ENCODE data around the gene ARHGEF11. TPM values are rescaled to one million over a fixed set of nuclear protein-coding genes. Genes with fewer than 3 reads are reported as not detected.

ARHGEF11 gene
- total RNA-seq, 1 experiment from 2014 or later = 41.1 TPM

DNA sequence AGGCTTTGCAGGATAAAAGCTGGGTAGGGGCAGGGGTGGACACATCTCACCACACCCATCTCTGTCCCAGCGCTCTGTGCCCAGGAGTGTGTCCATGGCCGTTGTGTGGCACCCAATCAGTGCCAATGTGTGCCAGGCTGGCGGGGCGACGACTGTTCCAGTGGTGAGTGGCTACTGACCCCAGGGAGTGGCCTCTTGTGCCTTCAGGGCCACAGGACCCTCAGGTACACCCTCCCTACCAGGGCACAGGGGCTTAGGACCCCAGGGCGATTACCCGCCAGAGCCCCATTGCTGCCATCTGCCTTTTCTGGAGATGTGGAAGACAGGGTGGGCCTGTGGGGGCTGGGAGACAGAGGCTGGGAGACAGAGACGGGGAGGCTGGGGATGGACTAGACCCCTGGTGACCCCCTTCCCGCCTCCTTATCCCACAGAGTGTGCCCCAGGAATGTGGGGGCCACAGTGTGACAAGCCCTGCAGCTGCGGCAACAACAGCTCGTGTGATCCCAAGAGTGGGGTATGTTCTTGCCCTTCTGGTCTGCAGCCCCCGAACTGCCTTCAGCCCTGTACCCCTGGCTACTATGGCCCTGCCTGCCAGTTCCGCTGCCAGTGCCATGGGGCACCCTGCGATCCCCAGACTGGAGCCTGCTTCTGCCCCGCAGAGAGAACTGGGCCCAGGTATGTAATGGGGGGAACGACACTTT, 139.2 kb downstream of the ARHGEF11 start:
- no peak overlapping the region for H3K4me3 Mint-ChIP-seq
- no CpG with 5 or more reads among the region's 16 CpGs for WGBS (ENCODE audit: extremely low coverage, insufficient read length, low lambda C conversion rate)
- no peaks in the 10 kb centered on the region for H3K79me2 ChIP-seq (ENCODE audit: insufficient read depth, low read length)
- no peak overlapping the region for H2BK20ac ChIP-seq (ENCODE audit: low read depth, low read length, poor library complexity, severe bottlenecking)
- H2BK15ac ChIP-seq (ENCODE audit: low read depth, low read length) = no peak overlapping the region
- no peak for DNase-seq
- no peaks in the 10 kb centered on the region; the same call in 1 of the 2 replicates for H3K27me3 ChIP-seq (ENCODE audit: insufficient read depth, low read length)
- H3K4me2 ChIP-seq (ENCODE audit: insufficient read depth, insufficient read length, low read length) = no peak overlapping the region
- H3K27ac ChIP-seq (ENCODE audit: insufficient read length, low read depth, low read length) = no peak overlapping the region
- no peak overlapping the region for H2BK120ac ChIP-seq (ENCODE audit: low read depth, low read length, poor library complexity, severe bottlenecking)
- H2BK5ac ChIP-seq (ENCODE audit: insufficient read length, low read length) = no peak overlapping the region
- H4K91ac ChIP-seq (ENCODE audit: insufficient read length, low read depth, low read length) = no peak overlapping the region
- no peaks in the 10 kb centered on the region for H3K79me1 ChIP-seq (ENCODE audit: insufficient read depth, low read depth, low read length, poor library complexity, severe bottlenecking)
- H3K18ac ChIP-seq (ENCODE audit: insufficient read length, low read depth, low read length) = no peak overlapping the region
- H3K4me1 Mint-ChIP-seq = peaks cover 2 to 16% of the 10 kb centered on the region in 2 experiments
- H3K9me3 Mint-ChIP-seq = no peaks in the 10 kb centered on the region; a peak in 1 of 5 replicates
- H2AK5ac ChIP-seq (ENCODE audit: insufficient read length, low read length) = no peak overlapping the region
- TF ChIP-seq, protein P1, sequence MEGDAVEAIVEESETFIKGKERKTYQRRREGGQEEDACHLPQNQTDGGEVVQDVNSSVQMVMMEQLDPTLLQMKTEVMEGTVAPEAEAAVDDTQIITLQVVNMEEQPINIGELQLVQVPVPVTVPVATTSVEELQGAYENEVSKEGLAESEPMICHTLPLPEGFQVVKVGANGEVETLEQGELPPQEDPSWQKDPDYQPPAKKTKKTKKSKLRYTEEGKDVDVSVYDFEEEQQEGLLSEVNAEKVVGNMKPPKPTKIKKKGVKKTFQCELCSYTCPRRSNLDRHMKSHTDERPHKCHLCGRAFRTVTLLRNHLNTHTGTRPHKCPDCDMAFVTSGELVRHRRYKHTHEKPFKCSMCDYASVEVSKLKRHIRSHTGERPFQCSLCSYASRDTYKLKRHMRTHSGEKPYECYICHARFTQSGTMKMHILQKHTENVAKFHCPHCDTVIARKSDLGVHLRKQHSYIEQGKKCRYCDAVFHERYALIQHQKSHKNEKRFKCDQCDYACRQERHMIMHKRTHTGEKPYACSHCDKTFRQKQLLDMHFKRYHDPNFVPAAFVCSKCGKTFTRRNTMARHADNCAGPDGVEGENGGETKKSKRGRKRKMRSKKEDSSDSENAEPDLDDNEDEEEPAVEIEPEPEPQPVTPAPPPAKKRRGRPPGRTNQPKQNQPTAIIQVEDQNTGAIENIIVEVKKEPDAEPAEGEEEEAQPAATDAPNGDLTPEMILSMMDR (conservative IDR thresholded peaks at IDR 0.05) = no peak
- no peak overlapping the region for H3K14ac ChIP-seq (ENCODE audit: insufficient read depth, low read length)
- no peak overlapping the region for H3K27ac Mint-ChIP-seq
- H2BK12ac ChIP-seq (ENCODE audit: insufficient read length, low read depth, low read length) = no peak overlapping the region
- H3K9me3 ChIP-seq (ENCODE audit: control insufficient read depth, low read depth, low read length) = no peaks in the 10 kb centered on the region
- no peak overlapping the region for H2AFZ ChIP-seq (ENCODE audit: low read length)
- H3K23ac ChIP-seq (ENCODE audit: insufficient read length, low read depth, low read length) = no peak overlapping the region
- no peak overlapping the region for H3K56ac ChIP-seq (ENCODE audit: insufficient read length, low read depth, low read length)
- no peaks in the 10 kb centered on the region for H3K4me1 ChIP-seq (ENCODE audit: insufficient read depth, low read length)
- no peaks in the 10 kb centered on the region for H3K23me2 ChIP-seq (ENCODE audit: insufficient read length, low read depth, low read length, poor library complexity, severe bottlenecking)
- peaks cover 29% of the 10 kb centered on the region for H3K27me3 Mint-ChIP-seq (ENCODE audit: low read depth)
- no peak overlapping the region for H4K5ac ChIP-seq (ENCODE audit: insufficient read length, low read depth, low read length)
- H3K9ac ChIP-seq (ENCODE audit: extremely low read depth, insufficient read length, low read length) = no peak overlapping the region
- H3K36me3 Mint-ChIP-seq (ENCODE audit: insufficient read depth in 1 of 3, low read depth in 3 of 3) = no peaks in the 10 kb centered on the region
- H3K4ac ChIP-seq (ENCODE audit: low read depth, low read length) = no peak overlapping the region
- H4K20me1 ChIP-seq (ENCODE audit: control insufficient read depth, insufficient read depth, insufficient read length) = no peaks in the 10 kb centered on the region
- H3T11ph ChIP-seq (ENCODE audit: low read length) = no peak overlapping the region
- H4K8ac ChIP-seq (replicated peaks; ENCODE audit: insufficient read length, low read depth, low read length) = no peak overlapping the region

All from H9 (cell line).